Gastroesophageal sphincter (tissue), 3 donors: ENCODE data around the gene GPC3.

Experiments used
- POLR2AphosphoS5 ChIP-seq: sonication (generic); formaldehyde crosslinking; IDR thresholded peaks from one replicate; pipeline ENCODE4 v1.6.1; 2017; ENCODE audit warnings: antibody characterized with exemption
- TF ChIP-seq, protein P1 (sequence below), 4 experiments: fragments of 200-600 bp in 2 of 4; fragments of 450-650 bp in 2 of 4; sonication (generic) in 1 of 4; IDR thresholded peaks; one replicate each; pipeline ENCODE4 v1.5.1; 2017 to 2019; ENCODE audit warnings: antibody characterized with exemption in 4 of 4, mild to moderate bottlenecking in 2 of 4, moderate library complexity in 2 of 4

DNA sequence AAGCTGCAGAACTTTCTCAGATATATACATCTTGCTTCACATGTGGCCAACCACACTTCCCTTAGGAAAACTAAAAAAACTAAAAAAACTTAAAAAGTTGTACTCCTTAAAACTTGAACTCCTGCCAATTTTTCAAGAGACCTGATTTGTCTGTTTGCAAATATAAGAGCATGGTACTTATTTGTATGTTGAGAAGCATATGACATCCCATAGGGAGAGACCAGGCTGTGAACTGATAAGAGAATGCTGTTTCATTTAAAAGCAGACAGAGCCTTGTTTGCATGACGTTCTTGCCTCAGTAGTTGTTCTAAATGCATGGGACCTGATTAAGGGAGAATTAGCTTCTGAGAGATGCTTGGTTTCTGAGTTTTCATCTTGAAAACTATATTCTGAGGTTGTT lies 169.9 kb downstream of the GPC3 start:
- TF ChIP-seq POLR2AphosphoS5: no peak
- TF ChIP-seq, protein P1, sequence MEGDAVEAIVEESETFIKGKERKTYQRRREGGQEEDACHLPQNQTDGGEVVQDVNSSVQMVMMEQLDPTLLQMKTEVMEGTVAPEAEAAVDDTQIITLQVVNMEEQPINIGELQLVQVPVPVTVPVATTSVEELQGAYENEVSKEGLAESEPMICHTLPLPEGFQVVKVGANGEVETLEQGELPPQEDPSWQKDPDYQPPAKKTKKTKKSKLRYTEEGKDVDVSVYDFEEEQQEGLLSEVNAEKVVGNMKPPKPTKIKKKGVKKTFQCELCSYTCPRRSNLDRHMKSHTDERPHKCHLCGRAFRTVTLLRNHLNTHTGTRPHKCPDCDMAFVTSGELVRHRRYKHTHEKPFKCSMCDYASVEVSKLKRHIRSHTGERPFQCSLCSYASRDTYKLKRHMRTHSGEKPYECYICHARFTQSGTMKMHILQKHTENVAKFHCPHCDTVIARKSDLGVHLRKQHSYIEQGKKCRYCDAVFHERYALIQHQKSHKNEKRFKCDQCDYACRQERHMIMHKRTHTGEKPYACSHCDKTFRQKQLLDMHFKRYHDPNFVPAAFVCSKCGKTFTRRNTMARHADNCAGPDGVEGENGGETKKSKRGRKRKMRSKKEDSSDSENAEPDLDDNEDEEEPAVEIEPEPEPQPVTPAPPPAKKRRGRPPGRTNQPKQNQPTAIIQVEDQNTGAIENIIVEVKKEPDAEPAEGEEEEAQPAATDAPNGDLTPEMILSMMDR (IDR thresholded peaks at IDR 0.05): no peak
